Epithelial cell of prostate (primary cell): Measurements from ENCODE around the gene ZSWIM6.

Source experiments
- DNase-seq: peaks from one replicate; pipeline ENCODE4 v3.0.0-alpha.2; 2011; ENCODE audit warnings: low read depth, low spot score
- H3K27ac ChIP-seq: fragments of 450-650 bp; 2 replicates; pipeline ENCODE4 v1.5.1; 2017; ENCODE audit warnings: mild to moderate bottlenecking

ZSWIM6 gene

GRCh38 chr5:61425918-61426317, 93.9 kb downstream of the ZSWIM6 start:
- no peak overlapping the region for H3K27ac ChIP-seq
- DNase-seq, result no peak

DNA sequence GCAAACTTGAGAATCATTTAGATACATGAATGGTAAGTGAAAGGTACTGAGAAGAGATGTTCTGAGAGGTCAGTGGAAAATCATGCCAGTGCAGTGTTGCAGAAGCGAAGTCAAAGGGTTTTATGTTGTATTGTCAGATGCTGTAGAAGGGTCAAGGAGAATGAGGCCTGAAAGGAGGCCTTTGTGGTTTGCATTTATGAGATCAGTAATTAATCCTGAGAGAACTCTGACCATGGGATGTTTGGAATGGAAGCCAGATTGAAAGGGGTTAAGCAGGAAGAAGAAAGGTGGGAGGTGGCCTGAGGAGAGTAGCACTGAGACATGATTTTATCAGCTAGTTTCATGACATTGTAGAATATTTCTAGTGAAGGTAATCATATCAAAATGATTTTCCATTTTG, 97.8 kb downstream of the ZSWIM6 start:
- H3K27ac ChIP-seq, result no peak overlapping the region
- no peak for DNase-seq

- DNase-seq, result no peak
- H3K27ac ChIP-seq, result no peak overlapping the region
These were observed 100.0 kb downstream of the ZSWIM6 start for GRCh38 chr5:61431923-61432620.

- no peak for DNase-seq
- H3K27ac ChIP-seq, result no peak overlapping the region
These were observed 103.3 kb downstream of the ZSWIM6 start for GRCh38 chr5:61435368-61435767.

DNA sequence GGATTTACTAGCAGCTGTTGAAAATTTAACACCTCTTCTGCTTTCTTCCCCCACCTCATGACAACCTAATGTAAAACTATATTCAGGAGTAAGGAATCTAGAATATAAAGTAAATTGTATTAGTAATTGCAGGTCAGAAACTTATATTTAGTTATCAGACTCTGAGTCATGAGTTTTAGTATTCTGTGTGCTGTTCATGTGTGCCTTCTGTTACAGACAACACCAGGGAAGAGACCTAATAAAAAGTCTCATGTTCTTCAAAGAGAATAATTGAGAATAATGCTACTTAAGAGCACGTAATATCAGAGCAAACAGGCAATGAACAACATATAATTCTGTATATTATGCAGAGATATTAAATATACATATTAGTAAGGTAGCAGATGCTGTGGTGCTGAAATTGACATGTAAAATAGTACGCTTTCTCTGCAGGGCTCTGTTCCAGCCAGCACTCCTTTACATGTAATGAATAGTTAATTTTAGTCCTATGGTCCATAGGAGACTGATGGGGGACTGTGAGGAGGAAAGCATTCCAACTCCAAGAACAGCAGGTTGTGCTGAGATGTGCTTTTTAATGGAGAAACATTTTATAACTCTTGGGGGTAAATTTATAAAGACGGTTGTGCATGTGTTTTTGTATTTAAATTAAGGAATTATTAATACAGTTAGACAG, 106.4 kb downstream of the ZSWIM6 start:
- no peak for DNase-seq
- H3K27ac ChIP-seq, result no peak overlapping the region

- H3K27ac ChIP-seq, result peak overlapping the region; percentile 57
These were observed 108.0 kb downstream of the ZSWIM6 start for GRCh38 chr5:61440086-61440485.

DNA sequence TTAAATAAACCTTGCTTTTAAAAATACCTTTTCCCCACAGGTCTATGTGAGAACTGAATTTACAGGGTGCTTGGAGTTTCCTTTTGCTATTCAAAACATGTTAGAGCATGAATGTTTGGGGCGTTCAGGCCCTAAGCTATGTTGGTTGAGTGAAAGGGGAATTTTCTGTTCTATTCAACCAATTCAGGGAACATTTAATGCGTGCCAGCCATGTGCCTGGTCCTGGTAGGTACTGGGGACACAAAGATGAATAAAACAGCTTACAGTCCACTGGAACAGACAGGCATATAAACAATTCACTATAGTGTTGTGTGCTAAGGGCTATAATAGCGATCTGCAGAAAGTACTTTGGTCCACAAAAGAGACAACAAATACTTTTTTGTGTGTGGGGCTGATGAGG, 108.5 kb downstream of the ZSWIM6 start:
- H3K27ac ChIP-seq, result peak overlapping the region; percentile 57
- no peak for DNase-seq

More at GRCh38 chr5:61440086-61440485, 108.0 kb downstream of the ZSWIM6 start:
- DNase-seq, result no peak

GRCh38 chr5:61441742-61442141, 109.7 kb downstream of the ZSWIM6 start:
- no peak overlapping the region for H3K27ac ChIP-seq
- DNase-seq, result no peak

- DNase-seq, result no peak
- no peak overlapping the region for H3K27ac ChIP-seq
These were observed 115.9 kb downstream of the ZSWIM6 start for GRCh38 chr5:61447780-61448495.

DNA sequence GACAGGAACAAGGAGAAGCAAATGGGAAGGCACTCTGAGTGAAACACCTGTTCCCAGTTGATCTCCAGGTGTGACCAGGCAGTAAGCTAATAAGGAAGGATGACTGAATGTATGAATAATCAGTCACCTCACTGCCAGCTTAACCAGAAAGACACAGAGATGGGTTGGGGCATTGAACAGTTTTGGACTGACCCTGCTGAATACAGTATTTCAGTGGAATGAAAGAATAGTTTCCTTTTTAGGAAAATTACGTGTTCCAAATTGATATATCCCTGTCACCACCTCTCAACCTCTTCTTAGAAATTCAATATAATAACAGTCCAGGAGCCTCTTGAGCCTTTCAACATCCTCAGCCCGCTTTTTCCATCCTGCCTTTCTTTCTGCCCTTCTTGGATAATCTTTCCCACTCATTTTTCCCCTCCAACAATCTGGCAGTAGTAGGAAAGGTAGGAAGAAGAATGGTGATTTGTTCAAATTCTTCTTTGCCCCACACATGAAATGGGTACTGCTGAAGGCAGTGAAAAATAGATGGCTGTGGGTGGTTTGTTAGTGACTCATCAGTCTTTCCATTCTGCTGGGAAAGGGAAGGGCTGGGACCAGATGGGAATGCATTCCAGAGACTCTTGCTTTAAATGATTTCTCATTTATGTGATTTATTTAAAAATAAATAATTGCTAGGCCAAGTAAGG, 117.9 kb downstream of the ZSWIM6 start:
- H3K27ac ChIP-seq, result peak overlapping the region; percentile 68
- peak; percentile 20 for DNase-seq

- DNase-seq, result no peak
- peak overlapping the region; percentile 68 for H3K27ac ChIP-seq
These were observed 118.6 kb downstream of the ZSWIM6 start for GRCh38 chr5:61450493-61451279.

GRCh38 chr5:61455179-61456006, 123.3 kb downstream of the ZSWIM6 start:
- no peak overlapping the region for H3K27ac ChIP-seq
- no peak for DNase-seq

- DNase-seq, result no peak
These were observed 128.4 kb downstream of the ZSWIM6 start for GRCh38 chr5:61460471-61460870.

GRCh38 chr5:61461417-61461816, 129.4 kb downstream of the ZSWIM6 start:
- no peak overlapping the region for H3K27ac ChIP-seq

More at GRCh38 chr5:61460471-61460870, 128.4 kb downstream of the ZSWIM6 start:
- H3K27ac ChIP-seq, result no peak overlapping the region

GRCh38 chr5:61461926-61462325, 129.9 kb downstream of the ZSWIM6 start:
- H3K27ac ChIP-seq, result no peak overlapping the region
- DNase-seq, result no peak

More at GRCh38 chr5:61461417-61461816, 129.4 kb downstream of the ZSWIM6 start:
- DNase-seq, result no peak

DNA sequence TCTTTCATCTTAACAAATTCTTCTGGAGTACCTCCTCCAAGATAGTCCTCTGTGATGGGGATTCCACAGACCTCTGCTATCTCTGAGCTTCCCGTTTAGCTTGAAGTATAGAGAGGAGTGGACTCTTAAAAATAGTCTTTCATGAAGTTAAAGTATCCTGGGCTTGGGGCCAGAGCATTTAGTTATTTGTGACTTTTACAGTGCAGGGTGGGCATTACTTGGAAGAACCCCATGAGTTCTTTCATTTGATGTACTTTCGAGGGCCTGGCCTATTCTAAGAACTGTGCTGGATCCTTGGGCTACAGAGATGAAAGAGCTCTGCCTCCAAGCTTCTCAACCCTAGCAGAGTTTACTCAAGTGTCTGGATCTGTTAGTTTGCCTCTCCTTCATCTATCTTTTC, 131.5 kb downstream of the ZSWIM6 start:
- H3K27ac ChIP-seq, result no peak overlapping the region
- DNase-seq, result no peak

GRCh38 chr5:61464512-61464911, 132.5 kb downstream of the ZSWIM6 start:
- no peak for DNase-seq
- H3K27ac ChIP-seq, result no peak overlapping the region

GRCh38 chr5:61465066-61465465, 133.0 kb downstream of the ZSWIM6 start:
- no peak for DNase-seq
- no peak overlapping the region for H3K27ac ChIP-seq

- H3K27ac ChIP-seq, result no peak overlapping the region
- no peak for DNase-seq
These were observed 133.4 kb downstream of the ZSWIM6 start for GRCh38 chr5:61465496-61465895.
